Skeletal muscle tissue (tissue), 4 donors: ENCODE data around the gene PDE5A. TPM values are rescaled to one million over a fixed set of nuclear protein-coding genes. Genes with fewer than 3 reads are reported as not detected.

ENCODE experiments used
- H3K27ac ChIP-seq: one replicate; pipeline ENCODE4 v1.7.0; 2013; ENCODE audit warnings: mild to moderate bottlenecking, low read depth, low read length, inconsistent platforms
- H3K27me3 ChIP-seq, 3 donors: one replicate each; pipeline ENCODE4 v1.7.0; 2013; ENCODE audit warnings: low read length in 3 of 3; ENCODE audit not compliant: control insufficient read depth in 3 of 3, insufficient read depth in 3 of 3
- H3K36me3 ChIP-seq, 3 donors: one replicate each; pipeline ENCODE4 v1.7.0; 2013; ENCODE audit warnings: low read length in 3 of 3; ENCODE audit not compliant: control insufficient read depth in 3 of 3, insufficient read depth in 3 of 3
- H3K4me1 ChIP-seq, 3 donors: one replicate each; pipeline ENCODE4 v1.7.0; 2013; ENCODE audit warnings: low read length in 3 of 3, mild to moderate bottlenecking in 3 of 3; ENCODE audit not compliant: control insufficient read depth in 3 of 3, insufficient read depth in 3 of 3
- H3K4me3 ChIP-seq, 3 donors: one replicate each; pipeline ENCODE4 v1.7.0; 2013; ENCODE audit warnings: low read length in 3 of 3
- H3K9ac ChIP-seq, 3 donors: one replicate each; pipeline ENCODE4 v1.7.0; 2013; ENCODE audit warnings: low read length in 3 of 3, mild to moderate bottlenecking in 3 of 3, moderate library complexity in 2 of 3, low read depth in 1 of 3
- H3K9me3 ChIP-seq, 3 donors: one replicate each; pipeline ENCODE4 v1.7.0; 2013; ENCODE audit warnings: low read length in 3 of 3; ENCODE audit not compliant: control insufficient read depth in 3 of 3
- total RNA-seq: library from RNA; depleted of rRNA; stranded (reverse); fragments of >200 nt; gene quantifications from one replicate; pipeline ENCODE4 v1.2.3, GENCODE V29; 2014
- donor health status: Osteomylitis.

The PDE5A gene
- total RNA-seq, 1 donor from 2014 or later, result 27.7 TPM

- no peak overlapping the region for H3K9ac ChIP-seq
- no peaks in the 10 kb centered on the region for H3K9me3 ChIP-seq
- no peak overlapping the region for H3K27ac ChIP-seq
Observed at GRCh38 chr4:119593698-119594097, 34.9 kb downstream of the PDE5A start.

DNA sequence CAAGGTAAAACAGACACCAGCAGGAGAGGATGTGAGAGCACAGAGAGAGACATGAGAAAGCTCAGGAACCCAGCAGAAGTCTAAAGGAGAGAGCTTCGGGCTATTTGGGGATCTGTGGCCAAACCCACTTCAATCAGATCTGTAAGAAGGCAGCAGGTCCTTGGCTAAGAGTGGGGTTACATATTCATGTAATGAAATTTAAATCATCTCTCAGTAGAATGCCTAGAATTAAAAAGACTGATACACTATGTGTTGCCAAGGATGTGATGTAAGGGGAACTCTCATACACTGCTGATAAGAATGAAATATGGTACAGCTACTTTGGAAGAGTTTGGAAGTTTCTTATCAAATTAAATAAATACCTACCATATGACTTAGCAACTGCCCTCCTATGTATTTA, 35.8 kb downstream of the PDE5A start:
- H3K9me3 ChIP-seq, result no peaks in the 10 kb centered on the region
- H3K27ac ChIP-seq, result no peak overlapping the region
- no peaks in the 10 kb centered on the region for H3K27me3 ChIP-seq
- H3K9ac ChIP-seq, result no peak overlapping the region
- H3K36me3 ChIP-seq, result peaks cover 0 to 3% (median 0%) of the 10 kb centered on the region in 3 donors
- H3K4me3 ChIP-seq, result no peak overlapping the region
- peaks cover 6 to 10% (median 6%) of the 10 kb centered on the region in 3 donors for H3K4me1 ChIP-seq

More at GRCh38 chr4:119593698-119594097, 34.9 kb downstream of the PDE5A start:
- Histone ChIP-seq H3K4me1 (peaks cover 6 to 15% (median 6%) of the 10 kb centered on the region in 3 donors), H3K4me3 (no peak overlapping the region), H3K27me3 (no peaks in the 10 kb centered on the region), H3K36me3 (peaks cover 0 to 3% (median 0%) of the 10 kb centered on the region in 3 donors)

DNA sequence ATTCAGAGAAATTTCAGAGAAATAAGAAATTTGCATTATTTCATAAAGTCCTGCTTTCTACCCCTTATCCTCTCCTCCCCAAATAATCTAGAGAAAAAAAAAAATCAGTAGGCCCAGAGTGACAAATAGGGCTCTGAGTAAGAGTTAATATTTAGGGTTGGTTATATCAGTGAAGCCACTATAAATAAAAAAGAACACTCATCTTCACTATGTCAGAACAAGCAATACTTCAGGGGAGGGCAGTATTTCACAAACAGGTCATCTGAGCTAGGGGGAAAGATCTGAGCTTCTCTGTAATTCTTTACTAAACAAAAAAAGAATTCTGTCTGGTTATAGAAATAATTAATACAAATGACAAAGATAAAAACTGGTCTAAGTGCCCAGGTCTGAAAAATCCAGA, 39.4 kb downstream of the PDE5A start:
- H3K9ac ChIP-seq, result peak overlapping the region in 1 of 3 donors; percentile 23
- no peak overlapping the region for H3K4me3 ChIP-seq
- H3K36me3 ChIP-seq, result peaks cover 0 to 3% (median 0%) of the 10 kb centered on the region in 3 donors
- no peaks in the 10 kb centered on the region for H3K9me3 ChIP-seq
- H3K4me1 ChIP-seq, result peaks cover 3 to 10% (median 6%) of the 10 kb centered on the region in 3 donors
- H3K27ac ChIP-seq, result peak overlapping the region; percentile 61
- no peaks in the 10 kb centered on the region for H3K27me3 ChIP-seq

DNA sequence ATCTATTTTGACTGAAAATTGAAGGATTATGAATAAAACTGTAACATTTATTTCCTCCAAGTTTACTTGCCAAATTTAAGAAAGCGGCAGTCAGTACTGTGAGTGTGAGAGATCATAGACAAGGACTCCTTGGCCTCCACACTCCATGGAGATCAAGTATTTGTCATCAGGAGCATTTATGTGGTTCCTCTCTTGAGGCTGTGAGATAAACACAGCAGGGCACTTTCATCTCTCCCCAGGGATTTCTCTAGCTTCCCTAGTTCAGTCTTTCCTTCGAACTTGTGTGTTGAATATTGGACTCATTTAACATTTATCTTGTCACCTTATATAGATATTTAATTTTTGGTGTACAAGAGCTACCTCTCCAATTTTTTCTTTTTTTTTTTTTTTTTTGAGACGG, 40.8 kb downstream of the PDE5A start:
- peaks cover 0 to under 1% (median 0%) of the 10 kb centered on the region in 3 donors for H3K36me3 ChIP-seq
- no peak overlapping the region for H3K27ac ChIP-seq

GRCh38 chr4:119585771-119586170, 42.8 kb downstream of the PDE5A start:
- Histone ChIP-seq H3K27me3 (no peaks in the 10 kb centered on the region), H3K9ac (no peak overlapping the region), H3K36me3 (peaks cover 0 to 3% (median 0%) of the 10 kb centered on the region in 3 donors), H3K9me3 (no peaks in the 10 kb centered on the region), H3K4me3 (no peak overlapping the region), H3K27ac (no peak overlapping the region), H3K4me1 (peaks cover 3 to 10% (median 8%) of the 10 kb centered on the region in 3 donors)

More for the DNA sequence above, 40.8 kb downstream of the PDE5A start:
- Histone ChIP-seq H3K4me1 (peaks cover 3 to 10% (median 6%) of the 10 kb centered on the region in 3 donors), H3K9me3 (no peaks in the 10 kb centered on the region), H3K4me3 (no peak overlapping the region), H3K27me3 (no peaks in the 10 kb centered on the region), H3K9ac (no peak overlapping the region)

DNA sequence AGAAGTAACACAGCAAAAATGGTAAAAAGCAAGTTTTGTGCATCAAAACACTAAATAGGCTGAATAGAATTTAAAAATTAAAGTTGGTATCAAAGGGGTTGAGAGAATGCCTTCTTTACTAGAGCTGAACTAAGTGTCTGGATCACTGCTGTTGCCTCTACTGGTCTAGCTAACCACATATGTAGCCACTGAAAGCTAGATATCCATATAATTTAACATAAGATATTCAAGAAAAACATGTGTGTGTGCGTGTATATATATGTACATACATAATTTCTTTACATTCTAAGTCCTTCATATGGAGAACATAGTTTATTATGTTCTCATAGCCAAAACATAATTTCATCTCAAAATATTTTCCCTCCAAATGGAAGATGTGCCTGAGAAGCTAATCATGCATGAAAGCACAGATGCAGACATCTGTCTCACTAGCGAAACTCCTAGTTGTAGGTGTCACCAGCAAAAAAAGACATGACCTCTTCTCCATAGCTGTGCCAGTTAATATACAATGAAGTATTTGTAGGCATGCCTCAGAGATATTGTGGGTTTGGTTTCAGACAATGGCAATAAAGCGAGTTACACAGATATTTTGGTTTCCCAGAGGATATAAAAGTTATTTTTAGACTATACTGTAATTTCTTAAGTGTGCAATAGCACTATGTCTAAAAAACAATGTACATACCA, 47.3 kb downstream of the PDE5A start:
- Histone ChIP-seq H3K4me1 (peaks cover 0 to 3% (median 2%) of the 10 kb centered on the region in 3 donors), H3K27ac (no peak overlapping the region), H3K9me3 (no peaks in the 10 kb centered on the region), H3K27me3 (no peaks in the 10 kb centered on the region), H3K9ac (no peak overlapping the region), H3K36me3 (peaks cover 0 to 3% (median 0%) of the 10 kb centered on the region in 3 donors), H3K4me3 (no peak overlapping the region)

DNA sequence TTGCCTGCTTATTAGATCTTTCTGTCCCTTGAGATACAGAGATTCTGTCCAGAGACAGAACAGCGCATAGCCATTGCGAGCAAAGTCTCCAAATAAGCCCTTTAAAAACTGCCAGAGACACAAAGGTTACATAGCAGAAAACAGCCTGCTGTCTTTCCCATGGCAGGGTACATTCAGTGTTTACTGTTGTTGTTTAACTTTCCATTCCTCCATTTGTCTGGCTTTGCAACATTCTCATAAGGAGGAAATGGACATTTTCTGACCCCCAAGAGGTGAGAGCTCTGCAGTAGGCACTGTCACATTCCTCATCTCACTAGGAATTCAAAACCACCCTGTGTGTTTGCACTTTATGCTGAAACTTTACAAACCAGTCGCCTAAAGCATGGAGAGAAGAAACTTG, 48.3 kb downstream of the PDE5A start:
- H3K36me3 ChIP-seq, result peaks cover 0 to 3% (median 0%) of the 10 kb centered on the region in 3 donors
- H3K9ac ChIP-seq, result no peak overlapping the region
- no peaks in the 10 kb centered on the region for H3K9me3 ChIP-seq
- H3K27ac ChIP-seq, result no peak overlapping the region
- H3K4me1 ChIP-seq, result peaks cover 0 to 3% (median 2%) of the 10 kb centered on the region in 3 donors
- no peak overlapping the region for H3K4me3 ChIP-seq
- no peaks in the 10 kb centered on the region for H3K27me3 ChIP-seq

DNA sequence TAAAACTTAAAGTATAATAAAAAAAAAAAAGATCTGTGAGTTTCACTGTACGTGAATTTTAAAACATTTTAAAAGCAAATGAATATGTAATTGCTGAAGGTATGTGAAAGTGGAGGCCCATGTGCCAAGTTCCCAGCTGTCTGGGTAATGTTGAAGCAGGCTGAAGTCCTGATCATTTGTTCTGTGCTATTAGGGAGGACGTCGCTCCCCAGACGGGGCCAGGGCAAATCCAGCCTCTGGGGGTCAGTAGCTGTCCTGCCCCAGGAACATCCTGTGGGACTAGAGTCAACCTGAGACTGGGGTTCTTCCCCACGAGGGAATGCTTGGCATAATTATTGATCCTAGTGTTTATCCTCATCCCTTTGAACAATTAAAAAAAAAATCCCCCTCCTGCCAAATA, 48.8 kb downstream of the PDE5A start:
- H3K9ac ChIP-seq, result no peak overlapping the region
- no peaks in the 10 kb centered on the region for H3K9me3 ChIP-seq
- no peak overlapping the region for H3K27ac ChIP-seq

DNA sequence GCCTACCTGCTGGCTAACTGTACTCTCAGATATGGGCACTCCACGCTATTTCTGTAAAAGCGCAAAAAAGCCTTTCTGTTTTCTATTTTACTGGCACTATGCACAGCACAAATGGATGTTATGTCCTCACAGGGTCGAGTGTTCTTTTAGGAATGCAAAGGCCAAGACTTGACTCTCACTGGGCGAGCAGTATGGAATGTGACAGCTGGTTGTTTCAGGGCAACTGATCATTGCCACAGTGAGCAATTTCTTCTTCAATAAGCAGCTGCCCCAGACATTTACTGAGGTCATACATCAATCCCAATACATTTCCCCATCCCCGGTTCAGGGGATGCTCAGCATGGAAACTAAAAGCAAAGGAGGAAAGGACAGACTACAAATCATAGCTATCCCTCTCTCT, 58.2 kb downstream of the PDE5A start:
- no peak overlapping the region for H3K27ac ChIP-seq
- H3K27me3 ChIP-seq, result no peaks in the 10 kb centered on the region
- no peaks in the 10 kb centered on the region for H3K9me3 ChIP-seq
- peaks cover 0 to 3% (median 0%) of the 10 kb centered on the region in 3 donors for H3K4me1 ChIP-seq
- no peak overlapping the region for H3K4me3 ChIP-seq
- H3K36me3 ChIP-seq, result peaks cover 3 to 7% (median 4%) of the 10 kb centered on the region in 3 donors
- H3K9ac ChIP-seq, result peak overlapping the region in 1 of 3 donors; percentile 46

More for the DNA sequence above, 48.8 kb downstream of the PDE5A start:
- no peaks in the 10 kb centered on the region for H3K27me3 ChIP-seq
- H3K36me3 ChIP-seq, result peaks cover 0 to 3% (median 0%) of the 10 kb centered on the region in 3 donors
- peaks cover 0 to 3% (median 2%) of the 10 kb centered on the region in 3 donors for H3K4me1 ChIP-seq
- H3K4me3 ChIP-seq, result no peak overlapping the region

DNA sequence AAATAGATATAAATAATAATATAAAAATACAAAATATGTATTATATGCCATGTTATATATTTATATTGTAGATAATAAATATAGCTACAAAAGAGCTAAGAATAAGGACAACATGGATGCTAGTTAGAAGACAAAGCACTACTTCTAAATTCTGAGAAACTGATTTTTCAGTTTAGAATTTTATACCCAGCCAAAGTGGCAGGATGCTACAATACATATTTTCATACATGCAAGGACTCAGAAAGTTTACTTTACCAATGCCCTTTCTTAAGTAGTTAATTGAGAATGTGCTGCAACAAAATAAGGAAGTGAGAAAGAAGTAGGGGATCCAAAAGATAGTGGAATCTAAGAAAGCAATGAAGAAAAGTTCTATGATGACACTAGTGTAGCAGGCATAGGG, 64.5 kb downstream of the PDE5A start:
- Histone ChIP-seq H3K27me3 (no peaks in the 10 kb centered on the region), H3K36me3 (peaks cover 6 to 27% (median 26%) of the 10 kb centered on the region in 3 donors), H3K4me1 (no peaks in the 10 kb centered on the region), H3K27ac (no peak overlapping the region), H3K9ac (no peak overlapping the region), H3K9me3 (peaks cover 0 to 13% (median 0%) of the 10 kb centered on the region in 3 donors), H3K4me3 (no peak overlapping the region)
